Measurements from ENCODE around the gene PPP1CB. TPM values are rescaled to one million over a fixed set of nuclear protein-coding genes. Genes with fewer than 3 reads are reported as not detected.
A peak's percentile ranks its signal among the peaks of the same experiment; 100 is the strongest.

The PPP1CB gene
- polyA plus RNA-seq, 1 donor = 178 TPM

GRCh38 chr2:28801726-28802125 lies 50.1 kb downstream of the PPP1CB start:
- Histone ChIP-seq H3K4me1 (ENCODE audit: control insufficient read depth, insufficient read depth, low read length) (no peaks in the 10 kb centered on the region), H3K9me3 (ENCODE audit: control insufficient read depth, low read depth, low read length) (no peaks in the 10 kb centered on the region), H3K27me3 (ENCODE audit: control insufficient read depth, insufficient read depth, low read length) (no peaks in the 10 kb centered on the region), H3K27ac (ENCODE audit: low read length) (no peak overlapping the region), H3K36me3 (ENCODE audit: control insufficient read depth, insufficient read depth, low read length) (peaks cover 35% of the 10 kb centered on the region), H3K4me3 (ENCODE audit: low read length) (no peak overlapping the region)
- no peak for DNase-seq
- 100% methylated on average over 1 of the region's 3 CpGs for WGBS (ENCODE audit: insufficient coverage, low lambda C conversion rate)

GRCh38 chr2:28802975-28803429 lies 51.4 kb downstream of the PPP1CB start:
- no peaks in the 10 kb centered on the region for H3K27me3 ChIP-seq (ENCODE audit: control insufficient read depth, insufficient read depth, low read length)
- H3K9me3 ChIP-seq (ENCODE audit: control insufficient read depth, low read depth, low read length) = no peaks in the 10 kb centered on the region
- H3K4me3 ChIP-seq (ENCODE audit: low read length) = no peak overlapping the region
- H3K36me3 ChIP-seq (ENCODE audit: control insufficient read depth, insufficient read depth, low read length) = peaks cover 31% of the 10 kb centered on the region
- H3K27ac ChIP-seq (ENCODE audit: low read length) = no peak overlapping the region
- H3K4me1 ChIP-seq (ENCODE audit: control insufficient read depth, insufficient read depth, low read length) = no peaks in the 10 kb centered on the region
- no CpG with 5 or more reads among the region's 4 CpGs for WGBS (ENCODE audit: insufficient coverage, low lambda C conversion rate)
- no peak for DNase-seq

- H3K27ac ChIP-seq (ENCODE audit: low read length) = no peak overlapping the region
- no CpG with 5 or more reads among the region's 10 CpGs for WGBS (ENCODE audit: insufficient coverage, low lambda C conversion rate)
- DNase-seq = peak in 1 of 2 donors; percentile 4
Observed at GRCh38 chr2:28809927-28810326, 58.3 kb downstream of the PPP1CB start.

GRCh38 chr2:28810384-28811285 lies 59.0 kb downstream of the PPP1CB start, which contains the start of gene SPDYA:
Gene SPDYA (plus strand): TSS chr2:28810834. CDS start chr2:28816015, 5,181 bp downstream.
- Histone ChIP-seq H3K36me3 (ENCODE audit: control insufficient read depth, insufficient read depth, low read length) (peaks cover 4% of the 10 kb centered on the region), H3K4me1 (ENCODE audit: control insufficient read depth, insufficient read depth, low read length) (peaks cover 11% of the 10 kb centered on the region), H3K9me3 (ENCODE audit: control insufficient read depth, low read depth, low read length) (peaks cover 5% of the 10 kb centered on the region), H3K4me3 (ENCODE audit: low read length) (peak within 1 kb of the TSS; percentile 50), H3K27ac (ENCODE audit: low read length) (no peak within 1 kb of the TSS), H3K27me3 (ENCODE audit: control insufficient read depth, insufficient read depth, low read length) (peaks cover 8% of the 10 kb centered on the region)
- WGBS (ENCODE audit: insufficient coverage, low lambda C conversion rate) = no CpG with 5 or more reads among the region's 97 CpGs
- DNase-seq = peak; percentile 42 to 61

More at GRCh38 chr2:28809927-28810326, 58.3 kb downstream of the PPP1CB start:
- no peak overlapping the region for H3K4me3 ChIP-seq (ENCODE audit: low read length)
- H3K27me3 ChIP-seq (ENCODE audit: control insufficient read depth, insufficient read depth, low read length) = peaks cover 8% of the 10 kb centered on the region
- H3K36me3 ChIP-seq (ENCODE audit: control insufficient read depth, insufficient read depth, low read length) = peaks cover 9% of the 10 kb centered on the region
- peaks cover 5% of the 10 kb centered on the region for H3K9me3 ChIP-seq (ENCODE audit: control insufficient read depth, low read depth, low read length)
- peaks cover 11% of the 10 kb centered on the region for H3K4me1 ChIP-seq (ENCODE audit: control insufficient read depth, insufficient read depth, low read length)

GRCh38 chr2:28818053-28818452 lies 66.4 kb downstream of the PPP1CB start:
- H3K4me3 ChIP-seq (ENCODE audit: low read length) = no peak overlapping the region
- no peaks in the 10 kb centered on the region for H3K9me3 ChIP-seq (ENCODE audit: control insufficient read depth, low read depth, low read length)
- 94% methylated on average over 2 of the region's 3 CpGs for WGBS (ENCODE audit: insufficient coverage, low lambda C conversion rate)
- H3K36me3 ChIP-seq (ENCODE audit: control insufficient read depth, insufficient read depth, low read length) = no peaks in the 10 kb centered on the region
- no peaks in the 10 kb centered on the region for H3K4me1 ChIP-seq (ENCODE audit: control insufficient read depth, insufficient read depth, low read length)
- H3K27me3 ChIP-seq (ENCODE audit: control insufficient read depth, insufficient read depth, low read length) = no peaks in the 10 kb centered on the region
- H3K27ac ChIP-seq (ENCODE audit: low read length) = no peak overlapping the region
- DNase-seq = no peak

- H3K4me1 ChIP-seq (ENCODE audit: control insufficient read depth, insufficient read depth, low read length) = no peaks in the 10 kb centered on the region
- DNase-seq = peak; percentile 14 to 51
- no peak overlapping the region for H3K4me3 ChIP-seq (ENCODE audit: low read length)
- no CpG with 5 or more reads among the region's 8 CpGs for WGBS (ENCODE audit: insufficient coverage, low lambda C conversion rate)
- no peaks in the 10 kb centered on the region for H3K36me3 ChIP-seq (ENCODE audit: control insufficient read depth, insufficient read depth, low read length)
- H3K27ac ChIP-seq (ENCODE audit: low read length) = no peak overlapping the region
- no peaks in the 10 kb centered on the region for H3K9me3 ChIP-seq (ENCODE audit: control insufficient read depth, low read depth, low read length)
- H3K27me3 ChIP-seq (ENCODE audit: control insufficient read depth, insufficient read depth, low read length) = no peaks in the 10 kb centered on the region
Observed at GRCh38 chr2:28821295-28821958, 69.8 kb downstream of the PPP1CB start.

GRCh38 chr2:28822036-28822435 lies 70.4 kb downstream of the PPP1CB start:
- H3K27me3 ChIP-seq (ENCODE audit: control insufficient read depth, insufficient read depth, low read length) = no peaks in the 10 kb centered on the region
- H3K36me3 ChIP-seq (ENCODE audit: control insufficient read depth, insufficient read depth, low read length) = no peaks in the 10 kb centered on the region
- no peaks in the 10 kb centered on the region for H3K9me3 ChIP-seq (ENCODE audit: control insufficient read depth, low read depth, low read length)
- no peak for DNase-seq
- H3K4me3 ChIP-seq (ENCODE audit: low read length) = no peak overlapping the region
- no peaks in the 10 kb centered on the region for H3K4me1 ChIP-seq (ENCODE audit: control insufficient read depth, insufficient read depth, low read length)
- no peak overlapping the region for H3K27ac ChIP-seq (ENCODE audit: low read length)

GRCh38 chr2:28824207-28824606 lies 72.6 kb downstream of the PPP1CB start:
- Histone ChIP-seq H3K4me1 (ENCODE audit: control insufficient read depth, insufficient read depth, low read length) (no peaks in the 10 kb centered on the region), H3K4me3 (ENCODE audit: low read length) (no peak overlapping the region), H3K27ac (ENCODE audit: low read length) (no peak overlapping the region), H3K27me3 (ENCODE audit: control insufficient read depth, insufficient read depth, low read length) (no peaks in the 10 kb centered on the region), H3K36me3 (ENCODE audit: control insufficient read depth, insufficient read depth, low read length) (no peaks in the 10 kb centered on the region), H3K9me3 (ENCODE audit: control insufficient read depth, low read depth, low read length) (no peaks in the 10 kb centered on the region)
- no peak for DNase-seq
- no CpG with 5 or more reads among the region's 2 CpGs for WGBS (ENCODE audit: insufficient coverage, low lambda C conversion rate)

GRCh38 chr2:28824870-28825269 lies 73.2 kb downstream of the PPP1CB start:
- H3K36me3 ChIP-seq (ENCODE audit: control insufficient read depth, insufficient read depth, low read length) = no peaks in the 10 kb centered on the region
- no peak for DNase-seq
- H3K27me3 ChIP-seq (ENCODE audit: control insufficient read depth, insufficient read depth, low read length) = no peaks in the 10 kb centered on the region
- H3K27ac ChIP-seq (ENCODE audit: low read length) = no peak overlapping the region
- no peaks in the 10 kb centered on the region for H3K9me3 ChIP-seq (ENCODE audit: control insufficient read depth, low read depth, low read length)
- H3K4me3 ChIP-seq (ENCODE audit: low read length) = no peak overlapping the region
- no peaks in the 10 kb centered on the region for H3K4me1 ChIP-seq (ENCODE audit: control insufficient read depth, insufficient read depth, low read length)

- no peaks in the 10 kb centered on the region for H3K4me1 ChIP-seq (ENCODE audit: control insufficient read depth, insufficient read depth, low read length)
- no peak overlapping the region for H3K27ac ChIP-seq (ENCODE audit: low read length)
- no peak for DNase-seq
- no peaks in the 10 kb centered on the region for H3K27me3 ChIP-seq (ENCODE audit: control insufficient read depth, insufficient read depth, low read length)
- no peak overlapping the region for H3K4me3 ChIP-seq (ENCODE audit: low read length)
- WGBS (ENCODE audit: insufficient coverage, low lambda C conversion rate) = no CpG with 5 or more reads among the region's 2 CpGs
- H3K36me3 ChIP-seq (ENCODE audit: control insufficient read depth, insufficient read depth, low read length) = no peaks in the 10 kb centered on the region
- no peaks in the 10 kb centered on the region for H3K9me3 ChIP-seq (ENCODE audit: control insufficient read depth, low read depth, low read length)
Observed at GRCh38 chr2:28828382-28828781, 76.8 kb downstream of the PPP1CB start.
